DOHH2 (cell line): ENCODE measurements around the gene C16orf89.
"Not testable (repeated sequence)": the region's sequence is repeated elsewhere in the genome, so short reads cannot be mapped to it uniquely, and the experiment has no call there.

ENCODE experiments used
- H3F3A ChIP-seq: fragments of 200-600 bp; sonication (generic), shearing (Covaris generic); 2 replicates; pipeline ENCODE4 v1.6.0; 2016; ENCODE audit warnings: antibody characterized with exemption, mild to moderate bottlenecking; ENCODE audit not compliant: control insufficient read depth, insufficient read depth
- H3K27ac ChIP-seq: fragments of 200-600 bp; sonication (generic); 2 replicates; pipeline ENCODE4 v1.5.1; 2014; ENCODE audit warnings: low read depth, mild to moderate bottlenecking, low read length, moderate library complexity
- H3K27me3 ChIP-seq: fragments of 200-600 bp; sonication (generic); 2 replicates; pipeline ENCODE4 v1.6.1; 2014; ENCODE audit warnings: mild to moderate bottlenecking, low read length, mixed read lengths; ENCODE audit not compliant: control insufficient read depth
- H3K36me3 ChIP-seq: fragments of 200-600 bp; sonication (generic); 2 replicates; pipeline ENCODE4 v1.6.1; 2014; ENCODE audit warnings: mild to moderate bottlenecking, low read length, moderate library complexity, mixed read lengths; ENCODE audit not compliant: control insufficient read depth
- H3K4me1 ChIP-seq: fragments of 200-600 bp; sonication (generic); 2 replicates; pipeline ENCODE4 v1.6.1; 2014; ENCODE audit warnings: mild to moderate bottlenecking, low read length, mixed read lengths; ENCODE audit not compliant: control insufficient read depth
- H3K4me2 ChIP-seq: fragments of 200-600 bp; sonication (generic); 2 replicates; pipeline ENCODE4 v1.6.0; 2014; ENCODE audit warnings: mild to moderate bottlenecking, low read length, moderate library complexity
- H3K4me3 ChIP-seq: fragments of 200-600 bp; sonication (generic); 2 replicates; pipeline ENCODE4 v1.5.1; 2014; ENCODE audit warnings: mild to moderate bottlenecking, low read length, mixed read lengths
- H3K79me2 ChIP-seq: fragments of 200-600 bp; sonication (generic); 2 replicates; pipeline ENCODE4 v1.6.1; 2014; ENCODE audit warnings: mild to moderate bottlenecking, low read length, mixed read lengths; ENCODE audit not compliant: control insufficient read depth
- H3K9me2 ChIP-seq: fragments of 200-600 bp; sonication (generic); replicated peaks from 2 replicates; pipeline ENCODE4 v1.6.1; 2014; ENCODE audit warnings: mild to moderate bottlenecking, low read length, mixed read lengths; ENCODE audit not compliant: control insufficient read depth
- H3K9me3 ChIP-seq: fragments of 200-600 bp; sonication (generic); 2 replicates; pipeline ENCODE4 v1.6.1; 2014; ENCODE audit warnings: antibody characterized with exemption, low read length, mixed read lengths; ENCODE audit not compliant: control insufficient read depth, insufficient read depth
- H4K20me1 ChIP-seq: fragments of 200-600 bp; sonication (generic); 2 replicates; pipeline ENCODE4 v1.6.0; 2014; ENCODE audit warnings: low read depth, mild to moderate bottlenecking, antibody characterized with exemption, low read length, moderate library complexity; ENCODE audit not compliant: control insufficient read depth, insufficient read depth
- CTCF ChIP-seq: fragments of 200-600 bp; sonication (generic); IDR thresholded peaks from one replicate; pipeline ENCODE4 v1.5.1; 2014; ENCODE audit warnings: antibody characterized with exemption, mild to moderate bottlenecking, low read depth, low read length; ENCODE audit not compliant: poor library complexity, severe bottlenecking
- EZH2phosphoT487 ChIP-seq: fragments of 200-600 bp; sonication (generic); IDR thresholded peaks from 2 replicates; pipeline ENCODE4 v1.6.1; 2017; ENCODE audit warnings: borderline replicate concordance, mild to moderate bottlenecking, antibody characterized with exemption, low read length, moderate library complexity, mixed read lengths

The C16orf89 gene

GRCh38 chr16:5045499-5046115 is 20.1 kb downstream of the C16orf89 start:
- TF ChIP-seq EZH2phosphoT487 = no peak
- TF ChIP-seq CTCF = no peak
- H3K4me3 ChIP-seq = no peak overlapping the region
- H3K36me3 ChIP-seq = no peaks in the 10 kb centered on the region
- no peaks in the 10 kb centered on the region for H3K79me2 ChIP-seq
- H3K27me3 ChIP-seq = peaks cover 18% of the 10 kb centered on the region
- H3K4me1 ChIP-seq = no peaks in the 10 kb centered on the region
- no peak overlapping the region for H3K27ac ChIP-seq
- no peaks in the 10 kb centered on the region for H4K20me1 ChIP-seq
- no peaks in the 10 kb centered on the region for H3F3A ChIP-seq
- H3K9me2 ChIP-seq = no peaks in the 10 kb centered on the region
- no peaks in the 10 kb centered on the region for H3K9me3 ChIP-seq
- H3K4me2 ChIP-seq = no peak overlapping the region

GRCh38 chr16:5044581-5044980 is 21.2 kb downstream of the C16orf89 start:
- not testable (repeated sequence) for H3K4me1 ChIP-seq, H3K4me3 ChIP-seq, H3K9me3 ChIP-seq, H4K20me1 ChIP-seq, H3F3A ChIP-seq, H3K4me2 ChIP-seq, H3K9me2 ChIP-seq, H3K36me3 ChIP-seq, H3K79me2 ChIP-seq, H3K27ac ChIP-seq
- H3K27me3 ChIP-seq = peaks cover 18% of the 10 kb centered on the region

GRCh38 chr16:5044011-5044540 is 21.7 kb downstream of the C16orf89 start:
- Histone ChIP-seq H4K20me1 (no peaks in the 10 kb centered on the region), H3K27ac (no peak overlapping the region), H3K27me3 (peaks cover 15% of the 10 kb centered on the region), H3K36me3 (no peaks in the 10 kb centered on the region), H3K4me2 (no peak overlapping the region), H3F3A (no peaks in the 10 kb centered on the region), H3K9me3 (no peaks in the 10 kb centered on the region), H3K79me2 (no peaks in the 10 kb centered on the region), H3K4me1 (no peaks in the 10 kb centered on the region), H3K4me3 (no peak overlapping the region), H3K9me2 (no peaks in the 10 kb centered on the region)
- TF ChIP-seq EZH2phosphoT487 = no peak

- Histone ChIP-seq H3F3A (no peaks in the 10 kb centered on the region), H3K9me3 (no peaks in the 10 kb centered on the region), H3K36me3 (no peaks in the 10 kb centered on the region), H3K4me2 (no peak overlapping the region), H3K9me2 (no peaks in the 10 kb centered on the region), H3K27ac (no peak overlapping the region), H3K4me1 (no peaks in the 10 kb centered on the region), H3K4me3 (no peak overlapping the region), H3K79me2 (no peaks in the 10 kb centered on the region), H4K20me1 (no peaks in the 10 kb centered on the region), H3K27me3 (peaks cover 9% of the 10 kb centered on the region)
- TF ChIP-seq CTCF (no peak), EZH2phosphoT487 (no peak)
Observed at GRCh38 chr16:5042574-5043171, 23.1 kb downstream of the C16orf89 start.
